Measurements from ENCODE around the gene HLF. TPM values are rescaled to one million over a fixed set of nuclear protein-coding genes. Genes with fewer than 3 reads are reported as not detected.

Gene HLF
- total RNA-seq, 2 donors from 2014 or later, result 26.5 to 34.9 TPM

DNA sequence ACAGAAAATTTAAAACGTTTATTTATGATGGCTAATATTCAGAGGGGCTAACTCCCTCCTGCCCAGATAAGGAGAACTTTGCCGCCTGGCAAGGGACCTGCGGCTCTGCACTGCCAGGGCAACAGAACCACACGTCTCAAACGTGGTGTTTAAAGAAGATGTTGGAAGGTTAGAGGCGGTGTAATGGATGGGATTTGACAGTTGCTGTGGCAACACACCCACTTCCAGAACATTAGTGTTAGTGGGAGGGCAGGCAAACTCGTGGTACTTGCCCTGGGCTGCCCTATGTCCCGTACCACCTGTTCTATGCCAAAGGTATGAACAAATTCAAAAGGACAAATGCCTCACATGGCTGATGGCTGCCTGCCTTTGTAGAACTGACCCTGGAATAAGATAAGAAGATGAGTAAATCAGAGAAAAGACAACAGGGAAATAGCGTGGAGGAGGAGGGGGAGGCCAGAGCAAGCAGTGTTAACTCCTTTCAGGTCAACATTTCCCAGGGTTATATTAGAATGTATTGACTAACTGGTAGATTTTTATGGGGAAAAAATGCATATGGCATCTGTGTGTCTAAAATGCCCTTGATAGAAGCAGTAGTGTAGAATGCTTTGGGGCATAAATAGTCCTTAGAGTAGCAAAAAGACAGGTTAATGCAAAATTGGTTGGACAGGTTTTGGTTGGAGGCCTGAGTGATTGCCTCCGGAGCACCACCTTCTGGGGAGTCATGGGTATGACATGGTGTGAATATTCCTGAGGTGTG lies 30.8 kb downstream of the HLF start:
- intact Hi-C loops (cut with DNase I), result loop anchor here (5.0 to 10.0 kb wide), 3 partner anchors 58 to 301 kb away; no protein-coding TSS in a partner anchor

DNA sequence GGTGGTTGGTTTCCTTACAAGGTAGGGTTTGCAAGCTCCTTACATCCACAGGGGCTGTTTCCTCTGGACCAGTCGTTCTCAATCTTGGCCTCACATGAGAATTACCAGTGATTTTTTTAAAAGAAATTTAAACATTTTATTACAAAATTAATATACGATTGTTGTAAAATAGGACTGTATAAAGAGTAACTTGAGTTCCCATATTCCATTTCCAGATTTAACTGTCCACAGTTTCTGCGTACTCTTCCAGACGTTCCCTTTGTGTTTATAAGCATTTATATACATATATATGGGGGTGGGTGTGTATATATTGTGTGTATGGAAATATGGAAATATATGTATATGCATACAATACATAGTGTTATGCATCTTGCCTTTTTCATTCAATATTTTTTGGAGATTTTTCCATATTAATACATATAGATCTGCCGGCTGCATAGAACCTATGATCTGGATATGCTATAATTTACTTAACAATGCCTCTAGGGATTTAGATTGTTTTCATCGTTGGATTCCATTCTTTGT lies 31.5 kb downstream of the HLF start:
- H3K9me3 ChIP-seq, result no peaks in the 10 kb centered on the region
- DNase-seq (ENCODE audit: low spot score), result no peak
- WGBS, result 53% methylated on average over 6 of the region's 6 CpGs
- intact Hi-C loops (cut with DNase I), result loop anchor here (5.0 to 10.0 kb wide), 3 partner anchors 59 to 301 kb away; no protein-coding TSS in a partner anchor
- TF ChIP-seq, protein P1, sequence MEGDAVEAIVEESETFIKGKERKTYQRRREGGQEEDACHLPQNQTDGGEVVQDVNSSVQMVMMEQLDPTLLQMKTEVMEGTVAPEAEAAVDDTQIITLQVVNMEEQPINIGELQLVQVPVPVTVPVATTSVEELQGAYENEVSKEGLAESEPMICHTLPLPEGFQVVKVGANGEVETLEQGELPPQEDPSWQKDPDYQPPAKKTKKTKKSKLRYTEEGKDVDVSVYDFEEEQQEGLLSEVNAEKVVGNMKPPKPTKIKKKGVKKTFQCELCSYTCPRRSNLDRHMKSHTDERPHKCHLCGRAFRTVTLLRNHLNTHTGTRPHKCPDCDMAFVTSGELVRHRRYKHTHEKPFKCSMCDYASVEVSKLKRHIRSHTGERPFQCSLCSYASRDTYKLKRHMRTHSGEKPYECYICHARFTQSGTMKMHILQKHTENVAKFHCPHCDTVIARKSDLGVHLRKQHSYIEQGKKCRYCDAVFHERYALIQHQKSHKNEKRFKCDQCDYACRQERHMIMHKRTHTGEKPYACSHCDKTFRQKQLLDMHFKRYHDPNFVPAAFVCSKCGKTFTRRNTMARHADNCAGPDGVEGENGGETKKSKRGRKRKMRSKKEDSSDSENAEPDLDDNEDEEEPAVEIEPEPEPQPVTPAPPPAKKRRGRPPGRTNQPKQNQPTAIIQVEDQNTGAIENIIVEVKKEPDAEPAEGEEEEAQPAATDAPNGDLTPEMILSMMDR (IDR thresholded peaks at IDR 0.05), result no peak
- no peak for TF ChIP-seq POLR2A (IDR thresholded peaks at IDR 0.05)
- TF ChIP-seq POLR2AphosphoS5 (IDR thresholded peaks at IDR 0.05), result no peak
- H3K27ac ChIP-seq, result no peak overlapping the region
- H3K4me3 ChIP-seq, result no peak overlapping the region
- no peaks in the 10 kb centered on the region for H3K4me1 ChIP-seq (replicated peaks)
- no peaks in the 10 kb centered on the region for H3K36me3 ChIP-seq
- no peaks in the 10 kb centered on the region for H3K27me3 ChIP-seq (replicated peaks; ENCODE audit: insufficient read depth)

More for the DNA sequence above, 30.8 kb downstream of the HLF start:
- H3K4me3 ChIP-seq, result no peak overlapping the region
- H3K4me1 ChIP-seq (replicated peaks), result no peaks in the 10 kb centered on the region
- no peaks in the 10 kb centered on the region for H3K36me3 ChIP-seq
- TF ChIP-seq, protein P1 (IDR thresholded peaks at IDR 0.05), result peak; percentile 80 to 87 (median 84)
- TF ChIP-seq POLR2AphosphoS5 (IDR thresholded peaks at IDR 0.05), result peak; percentile 62
- TF ChIP-seq POLR2A (IDR thresholded peaks at IDR 0.05), result no peak
- DNase-seq (ENCODE audit: low spot score), result peak; percentile 55
- no peaks in the 10 kb centered on the region for H3K9me3 ChIP-seq
- no peaks in the 10 kb centered on the region for H3K27me3 ChIP-seq (replicated peaks; ENCODE audit: insufficient read depth)
- 34% methylated on average over 10 of the region's 10 CpGs for WGBS
- peak overlapping the region in 1 of 2 donors; percentile 24 for H3K27ac ChIP-seq

GRCh38 chr17:55296699-55297098 lies 31.9 kb downstream of the HLF start:
- intact Hi-C loops (cut with DNase I), result loop anchor here (5.0 to 10.0 kb wide), 3 partner anchors 59 to 302 kb away; no protein-coding TSS in a partner anchor
- H3K27ac ChIP-seq, result no peak overlapping the region
- WGBS, result 96% methylated on average over 1 of the region's 1 CpG

GRCh38 chr17:55298111-55298730 lies 33.5 kb downstream of the HLF start:
- TF ChIP-seq POLR2AphosphoS5 (IDR thresholded peaks at IDR 0.05) (no peak), POLR2A (IDR thresholded peaks at IDR 0.05) (no peak)
- TF ChIP-seq, protein P1 (IDR thresholded peaks at IDR 0.05), result no peak
- Histone ChIP-seq H3K4me1 (replicated peaks) (no peaks in the 10 kb centered on the region), H3K27ac (no peak overlapping the region), H3K9me3 (no peaks in the 10 kb centered on the region), H3K4me3 (no peak overlapping the region), H3K36me3 (no peaks in the 10 kb centered on the region), H3K27me3 (replicated peaks; ENCODE audit: insufficient read depth) (no peaks in the 10 kb centered on the region)
- 96% methylated on average over 3 of the region's 3 CpGs for WGBS
- no peak for DNase-seq (ENCODE audit: low spot score)
- intact Hi-C loops (cut with DNase I), result loop anchor here (5.0 to 10.0 kb wide), 3 partner anchors 61 to 303 kb away; no protein-coding TSS in a partner anchor

More at GRCh38 chr17:55296699-55297098, 31.9 kb downstream of the HLF start:
- Histone ChIP-seq H3K27me3 (replicated peaks; ENCODE audit: insufficient read depth) (no peaks in the 10 kb centered on the region), H3K9me3 (no peaks in the 10 kb centered on the region), H3K4me3 (no peak overlapping the region), H3K4me1 (replicated peaks) (no peaks in the 10 kb centered on the region), H3K36me3 (no peaks in the 10 kb centered on the region)
- no peak for TF ChIP-seq POLR2A (IDR thresholded peaks at IDR 0.05)
- TF ChIP-seq, protein P1 (IDR thresholded peaks at IDR 0.05), result no peak
- no peak for TF ChIP-seq POLR2AphosphoS5 (IDR thresholded peaks at IDR 0.05)
- no peak for DNase-seq (ENCODE audit: low spot score)
